ENCODE results near the gene GPR152. TPM values are rescaled to one million over a fixed set of nuclear protein-coding genes. Genes with fewer than 3 reads are reported as not detected.

Gene GPR152
- total and polyA plus RNA-seq, 2 experiments from 2014 or later = not detected

GRCh38 chr11:67450796-67451657 lies 1.5 kb downstream of the GPR152 start:
- H3F3A ChIP-seq (ENCODE audit: insufficient read depth) = no peaks in the 10 kb centered on the region
- no peak for DNase-seq
- no peak overlapping the region for H3K4me2 ChIP-seq (ENCODE audit: unreplicated experiment)
- no peaks in the 10 kb centered on the region for H3K79me2 ChIP-seq (ENCODE audit: insufficient read depth)
- H2AFZ ChIP-seq = no peak overlapping the region
- TF ChIP-seq EZH2 (IDR thresholded peaks at IDR 0.05; ENCODE audit: insufficient read depth, poor library complexity, severe bottlenecking) (no peak), EZH2phosphoT487 (IDR thresholded peaks at IDR 0.05; ENCODE audit: insufficient read depth, low read depth) (no peak)
- 81 to 85% methylated on average over 25 of the region's 25 CpGs for WGBS, 2 experiments (ENCODE audit: low coverage in 1 of 2, low lambda C conversion rate in 2 of 2, missing lambda C conversion rate in 2 of 2)
- H3K27me3 ChIP-seq (replicated peaks; ENCODE audit: insufficient read depth) = no peaks in the 10 kb centered on the region
- in situ Hi-C loops (cut with MboI) = no loop called here
- no peaks in the 10 kb centered on the region for H4K20me1 ChIP-seq (ENCODE audit: insufficient read depth)
- H3K36me3 ChIP-seq (ENCODE audit: low read depth) = no peaks in the 10 kb centered on the region
- no peak overlapping the region for H3K27ac ChIP-seq
- H3K9me2 ChIP-seq (ENCODE audit: insufficient read depth) = no peaks in the 10 kb centered on the region
- H3K4me3 ChIP-seq = no peak overlapping the region
- H3K4me1 ChIP-seq (ENCODE audit: insufficient read depth) = no peaks in the 10 kb centered on the region
- H3K9me3 ChIP-seq (ENCODE audit: low read depth) = no peaks in the 10 kb centered on the region
- no peak overlapping the region for H3K9ac ChIP-seq

DNA sequence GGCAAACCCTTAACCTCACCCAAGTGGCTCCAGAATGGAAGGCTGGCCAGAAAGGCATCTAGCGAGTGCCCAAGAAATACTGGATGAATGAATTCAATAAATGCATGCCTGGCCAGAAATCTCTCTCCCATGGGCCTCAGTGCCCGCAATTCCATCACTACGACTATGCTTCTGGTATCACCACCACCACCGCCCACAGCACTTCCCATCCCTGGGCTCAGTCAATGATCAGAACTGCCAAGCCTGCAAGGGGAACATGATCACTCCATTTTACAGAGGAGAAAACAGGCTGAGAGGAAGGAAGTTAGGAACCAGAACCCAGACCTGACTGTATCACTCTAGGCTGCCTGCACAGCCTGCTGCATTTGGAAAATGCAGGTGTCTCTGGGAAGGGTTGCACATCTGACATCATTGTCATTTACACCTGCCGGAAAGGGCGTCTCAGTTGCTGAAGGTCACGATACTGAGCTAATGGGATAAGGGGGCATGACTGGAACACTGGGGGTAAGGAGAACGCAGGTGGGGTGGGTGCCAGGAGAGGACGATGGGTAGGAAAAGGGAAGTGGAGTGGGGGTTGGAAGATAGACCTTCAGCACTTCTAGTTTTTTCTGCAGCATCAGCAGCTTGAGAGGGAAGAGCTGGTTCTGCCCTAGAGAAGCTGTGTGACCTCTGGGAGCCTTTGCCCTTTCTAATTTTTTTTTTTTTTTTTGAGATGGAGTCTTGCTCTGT lies 3.2 kb downstream of the GPR152 start:
- no peak overlapping the region for H3K27ac ChIP-seq
- no peak overlapping the region for H3K4me2 ChIP-seq (ENCODE audit: unreplicated experiment)
- H2AFZ ChIP-seq = no peak overlapping the region
- H4K20me1 ChIP-seq (ENCODE audit: insufficient read depth) = no peaks in the 10 kb centered on the region
- H3K4me1 ChIP-seq (ENCODE audit: insufficient read depth) = 0 out of 2 replicates have a peak, but pooled peaks cover 1% of the 10 kb centered on the region
- no peaks in the 10 kb centered on the region for H3K9me2 ChIP-seq (ENCODE audit: insufficient read depth)
- H3K79me2 ChIP-seq (ENCODE audit: insufficient read depth) = no peaks in the 10 kb centered on the region
- TF ChIP-seq EZH2 (IDR thresholded peaks at IDR 0.05; ENCODE audit: insufficient read depth, poor library complexity, severe bottlenecking) (no peak), EZH2phosphoT487 (IDR thresholded peaks at IDR 0.05; ENCODE audit: insufficient read depth, low read depth) (no peak)
- no peaks in the 10 kb centered on the region for H3F3A ChIP-seq (ENCODE audit: insufficient read depth)
- no peaks in the 10 kb centered on the region for H3K27me3 ChIP-seq (replicated peaks; ENCODE audit: insufficient read depth)
- H3K4me3 ChIP-seq = no peak overlapping the region
- in situ Hi-C loops (cut with MboI) = no loop called here
- no peaks in the 10 kb centered on the region for H3K36me3 ChIP-seq (ENCODE audit: low read depth)
- DNase-seq = no peak
- no peak overlapping the region for H3K9ac ChIP-seq
- 63 to 67% methylated on average over 9 of the region's 9 CpGs for WGBS, 2 experiments (ENCODE audit: low coverage in 1 of 2, low lambda C conversion rate in 2 of 2, missing lambda C conversion rate in 2 of 2)
- no peaks in the 10 kb centered on the region for H3K9me3 ChIP-seq (ENCODE audit: low read depth)

- no peaks in the 10 kb centered on the region for H3K27me3 ChIP-seq (replicated peaks; ENCODE audit: insufficient read depth)
- no peaks in the 10 kb centered on the region for H4K20me1 ChIP-seq (ENCODE audit: insufficient read depth)
- no peaks in the 10 kb centered on the region for H3K9me3 ChIP-seq (ENCODE audit: low read depth)
- H3K4me1 ChIP-seq (ENCODE audit: insufficient read depth) = 0 out of 2 replicates have a peak, but pooled peaks cover 3% of the 10 kb centered on the region
- no peaks in the 10 kb centered on the region for H3K36me3 ChIP-seq (ENCODE audit: low read depth)
- no peak overlapping the region for H3K4me2 ChIP-seq (ENCODE audit: unreplicated experiment)
- no peaks in the 10 kb centered on the region for H3K9me2 ChIP-seq (ENCODE audit: insufficient read depth)
- DNase-seq = no peak
- in situ Hi-C loops (cut with MboI) = no loop called here
- no peak overlapping the region for H3K9ac ChIP-seq
- no peaks in the 10 kb centered on the region for H3F3A ChIP-seq (ENCODE audit: insufficient read depth)
- no peak for TF ChIP-seq EZH2phosphoT487 (IDR thresholded peaks at IDR 0.05; ENCODE audit: insufficient read depth, low read depth)
- no peak for TF ChIP-seq EZH2 (IDR thresholded peaks at IDR 0.05; ENCODE audit: insufficient read depth, poor library complexity, severe bottlenecking)
- H2AFZ ChIP-seq = no peak overlapping the region
- H3K27ac ChIP-seq = no peak overlapping the region
- no peaks in the 10 kb centered on the region for H3K79me2 ChIP-seq (ENCODE audit: insufficient read depth)
- WGBS, 2 experiments (ENCODE audit: low coverage in 1 of 2, low lambda C conversion rate in 2 of 2, missing lambda C conversion rate in 2 of 2) = 86 to 88% methylated on average over 7 of the region's 7 CpGs
- no peak overlapping the region for H3K4me3 ChIP-seq
These were observed 4.3 kb downstream of the GPR152 start for GRCh38 chr11:67448220-67448609.

DNA sequence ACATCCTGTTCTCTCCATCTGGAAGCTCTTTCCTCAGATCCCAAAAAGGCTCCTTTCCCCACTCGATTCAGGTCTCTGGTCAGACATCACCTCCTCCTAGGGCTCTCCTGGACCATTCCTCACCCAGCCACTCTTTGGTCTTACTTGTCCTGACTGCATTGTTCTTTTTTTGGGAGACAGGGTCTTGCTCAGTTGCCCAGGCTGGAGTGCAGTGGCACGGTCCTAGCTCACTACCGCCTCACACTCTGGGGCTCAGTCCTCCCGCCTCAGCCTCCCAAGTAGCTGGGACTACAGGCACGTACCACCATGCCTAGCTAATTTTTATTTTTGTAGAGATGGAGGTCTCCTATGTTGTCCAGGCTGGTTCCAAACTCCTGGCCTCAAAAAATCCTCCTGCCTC lies 7.0 kb downstream of the GPR152 start:
- no peak overlapping the region for H3K27ac ChIP-seq
- no peaks in the 10 kb centered on the region for H3K27me3 ChIP-seq (replicated peaks; ENCODE audit: insufficient read depth)
- WGBS, 2 experiments (ENCODE audit: low coverage in 1 of 2, low lambda C conversion rate in 2 of 2, missing lambda C conversion rate in 2 of 2) = 81 to 87% methylated on average over 5 of the region's 5 CpGs
- H3K4me1 ChIP-seq (ENCODE audit: insufficient read depth) = 0 out of 2 replicates have a peak, but pooled peaks cover 3% of the 10 kb centered on the region
- H3K9ac ChIP-seq = no peak overlapping the region
- no peak overlapping the region for H3K4me2 ChIP-seq (ENCODE audit: unreplicated experiment)
- H3K79me2 ChIP-seq (ENCODE audit: insufficient read depth) = peaks cover 12% of the 10 kb centered on the region
- H3F3A ChIP-seq (ENCODE audit: insufficient read depth) = no peaks in the 10 kb centered on the region
- no peaks in the 10 kb centered on the region for H4K20me1 ChIP-seq (ENCODE audit: insufficient read depth)
- TF ChIP-seq EZH2 (IDR thresholded peaks at IDR 0.05; ENCODE audit: insufficient read depth, poor library complexity, severe bottlenecking) = no peak
- no peak for TF ChIP-seq EZH2phosphoT487 (IDR thresholded peaks at IDR 0.05; ENCODE audit: insufficient read depth, low read depth)
- no peak overlapping the region for H3K4me3 ChIP-seq
- H3K9me3 ChIP-seq (ENCODE audit: low read depth) = no peaks in the 10 kb centered on the region
- H3K9me2 ChIP-seq (ENCODE audit: insufficient read depth) = no peaks in the 10 kb centered on the region
- no peak for DNase-seq
- H3K36me3 ChIP-seq (ENCODE audit: low read depth) = no peaks in the 10 kb centered on the region
- in situ Hi-C loops (cut with MboI) = no loop called here
- no peak overlapping the region for H2AFZ ChIP-seq
